ENCODE data around the gene KRT81. TPM values are rescaled to one million over a fixed set of nuclear protein-coding genes. Genes with fewer than 3 reads are reported as not detected.
A peak's percentile ranks its signal among the peaks of the same experiment; 100 is the strongest.
"Not testable (repeated sequence)": the region's sequence is repeated elsewhere in the genome, so short reads cannot be mapped to it uniquely, and the experiment has no call there.

KRT81 gene
- total RNA-seq, 1 donor, result 2.7 TPM

DNA sequence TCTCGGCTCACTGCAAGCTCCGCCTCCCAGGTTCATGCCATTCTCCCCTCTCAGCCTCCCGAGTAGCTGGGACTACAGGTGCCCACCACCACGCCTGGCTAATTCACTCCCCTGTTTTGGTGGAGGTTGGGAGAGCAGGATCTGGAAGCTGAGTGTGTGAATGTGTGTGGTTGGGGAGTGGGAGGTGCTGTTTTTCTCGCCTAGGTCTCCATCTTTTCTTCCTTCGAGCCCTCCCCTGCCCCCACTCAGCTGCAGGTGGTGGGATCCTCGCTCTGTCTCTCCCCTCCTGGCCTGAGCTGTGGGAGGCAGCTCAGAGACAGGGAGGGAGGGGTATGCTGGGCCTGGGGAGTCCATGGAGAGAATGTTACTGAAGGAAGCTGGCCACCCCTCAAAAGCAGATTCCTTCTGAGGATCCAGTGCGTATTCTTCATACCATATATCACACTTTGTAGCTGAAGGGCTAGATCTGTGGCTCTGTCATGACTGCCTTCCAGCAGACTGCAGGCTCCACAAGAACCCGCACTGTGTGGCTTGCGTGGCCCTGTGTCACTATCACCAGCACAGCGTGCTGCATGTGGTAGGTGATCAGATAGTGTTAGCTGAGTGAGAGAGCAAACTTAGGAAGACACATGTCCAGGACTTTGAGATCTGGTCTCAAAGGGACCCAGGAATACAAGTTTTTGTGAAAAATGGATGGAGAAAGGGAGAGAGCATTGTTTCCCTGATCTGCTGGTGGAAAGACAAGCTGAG is 27.1 kb upstream of the KRT81 start:
- no peak for DNase-seq (ENCODE audit: low read depth in 2 of 3, low spot score in 2 of 3)

DNA sequence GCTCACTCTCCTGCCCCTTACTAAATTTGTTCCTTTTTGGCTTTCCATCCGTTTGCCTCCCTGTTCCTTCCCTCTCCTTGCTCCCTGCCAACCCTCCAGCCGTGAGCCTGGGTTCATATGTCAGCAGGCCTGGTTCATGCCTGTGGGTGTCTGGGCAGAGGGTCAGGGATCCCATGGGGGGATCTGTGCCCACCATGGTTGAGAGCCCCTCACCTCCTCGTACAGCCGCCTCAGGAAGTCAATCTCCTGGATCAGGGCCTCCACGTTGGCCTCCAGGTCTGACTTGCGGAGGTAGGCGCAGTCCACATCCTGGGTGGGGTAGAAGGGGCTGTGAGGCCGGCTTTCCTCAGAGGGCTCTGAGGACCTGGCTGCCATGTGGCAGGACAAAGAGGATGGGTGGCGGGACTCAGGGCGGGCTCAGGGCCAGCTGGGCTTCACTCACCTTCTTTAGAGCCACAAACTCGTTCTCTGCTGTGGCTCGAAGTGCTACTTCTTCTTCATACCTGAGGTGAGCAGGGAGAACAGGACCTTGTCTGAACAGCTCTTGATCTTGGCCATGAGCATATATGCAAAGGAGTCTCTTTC is 26.2 kb upstream of the KRT81 start:
- DNase-seq (ENCODE audit: low read depth in 2 of 3, low spot score in 2 of 3), result no peak

DNA sequence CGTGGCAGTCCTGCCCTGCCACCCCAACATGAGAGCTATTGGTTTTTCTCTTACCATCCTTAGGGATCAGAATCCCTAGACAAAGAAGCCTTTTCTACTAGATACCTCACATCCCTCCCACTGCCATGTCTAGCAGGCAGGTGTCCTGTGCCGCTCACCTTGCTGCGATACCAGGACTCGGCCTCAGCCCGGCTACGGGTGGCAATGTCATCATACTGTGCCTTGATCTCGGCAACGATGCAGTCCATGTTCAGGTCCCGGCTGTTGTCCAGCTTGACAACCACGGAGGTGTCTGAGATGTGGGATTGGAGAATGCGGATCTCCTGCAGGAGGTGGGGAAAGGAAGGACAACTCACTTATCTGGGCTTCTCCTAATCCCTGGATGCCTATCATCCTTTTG is 25.4 kb upstream of the KRT81 start:
- no peak for DNase-seq (ENCODE audit: low read depth in 2 of 3, low spot score in 2 of 3)

DNA sequence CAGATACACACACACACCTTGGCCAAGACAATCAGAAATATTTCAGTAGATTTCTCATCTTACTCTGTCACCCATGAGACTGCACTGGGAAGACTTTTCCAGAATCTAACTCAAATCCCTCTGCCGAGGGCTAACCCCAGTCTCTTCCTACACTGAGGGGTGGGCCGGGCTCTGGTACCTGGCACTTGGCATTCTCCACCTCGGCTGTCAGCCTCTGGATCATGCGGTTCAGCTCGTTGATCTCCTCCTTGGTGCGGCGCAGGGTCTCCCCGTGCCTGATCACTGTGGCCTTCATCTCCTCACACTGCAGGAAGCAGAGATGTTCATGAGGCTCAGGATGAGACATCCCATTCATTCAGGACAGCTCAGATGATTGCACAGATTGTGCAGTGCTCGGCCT is 25.0 kb upstream of the KRT81 start:
- DNase-seq (ENCODE audit: low read depth in 2 of 3, low spot score in 2 of 3), result no peak

DNA sequence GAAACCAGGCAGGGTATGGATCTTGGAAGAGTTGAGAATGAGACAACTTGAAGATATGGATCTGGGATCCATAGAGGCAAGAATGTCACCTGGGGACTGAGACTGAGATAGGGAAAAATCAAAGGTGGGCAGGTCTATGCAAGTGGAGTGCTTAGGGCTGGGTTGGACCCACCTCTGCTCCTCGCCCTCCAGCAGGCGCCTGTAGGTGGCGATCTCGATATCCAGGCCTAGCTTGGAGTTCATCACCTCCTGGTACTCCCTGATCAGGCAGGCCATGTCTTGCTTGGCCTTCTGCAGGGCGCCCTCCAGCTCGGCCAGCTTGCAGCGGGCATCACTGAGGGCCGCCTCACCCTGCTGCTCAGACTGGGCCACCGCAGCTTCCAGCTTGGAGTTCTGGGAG is 24.4 kb upstream of the KRT81 start:
- peak in 2 of 3 donors; percentile 26 to 54 for DNase-seq (ENCODE audit: low read depth in 2 of 3, low spot score in 2 of 3)

DNA sequence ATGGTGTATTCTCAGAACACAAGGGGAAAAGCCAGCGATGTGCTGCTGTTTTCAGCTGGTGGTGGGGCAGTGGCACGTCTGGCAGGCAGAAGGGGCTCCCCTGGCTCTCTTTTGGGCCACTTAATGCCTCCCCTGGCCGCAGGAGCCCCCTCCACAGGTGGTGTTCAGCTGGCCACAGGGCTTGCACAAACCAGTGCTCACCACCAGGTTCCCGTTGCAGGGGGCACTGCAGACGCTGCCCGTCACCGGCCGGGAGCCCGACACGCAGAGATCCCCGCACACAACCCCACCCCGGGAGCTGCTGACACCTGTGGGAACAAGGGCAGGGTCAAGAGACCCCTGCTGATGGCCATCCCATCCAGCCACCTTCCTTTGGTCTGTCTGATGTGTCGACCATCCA is 23.2 kb upstream of the KRT81 start:
- DNase-seq (ENCODE audit: low read depth in 2 of 3, low spot score in 2 of 3), result no peak

DNA sequence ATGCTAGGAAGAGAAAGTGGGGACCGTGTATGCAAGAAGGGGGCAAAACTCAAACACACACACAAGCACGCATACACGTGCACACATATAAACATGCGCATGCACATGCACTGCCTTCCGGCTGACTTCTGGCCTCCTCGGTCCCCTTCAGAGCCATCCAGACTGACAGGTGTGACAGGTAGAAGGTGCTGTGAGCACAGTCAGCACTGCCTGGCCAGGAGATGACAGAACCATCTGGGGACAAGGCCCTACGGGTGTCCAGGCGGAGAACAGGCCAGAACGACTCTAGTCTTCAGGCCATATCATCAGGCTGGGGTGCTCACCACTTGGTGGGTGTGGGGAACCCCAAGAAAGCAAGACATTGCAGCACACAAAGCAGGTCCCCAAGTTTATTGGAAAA is 22.6 kb upstream of the KRT81 start:
- DNase-seq (ENCODE audit: low read depth in 2 of 3, low spot score in 2 of 3), result no peak

DNA sequence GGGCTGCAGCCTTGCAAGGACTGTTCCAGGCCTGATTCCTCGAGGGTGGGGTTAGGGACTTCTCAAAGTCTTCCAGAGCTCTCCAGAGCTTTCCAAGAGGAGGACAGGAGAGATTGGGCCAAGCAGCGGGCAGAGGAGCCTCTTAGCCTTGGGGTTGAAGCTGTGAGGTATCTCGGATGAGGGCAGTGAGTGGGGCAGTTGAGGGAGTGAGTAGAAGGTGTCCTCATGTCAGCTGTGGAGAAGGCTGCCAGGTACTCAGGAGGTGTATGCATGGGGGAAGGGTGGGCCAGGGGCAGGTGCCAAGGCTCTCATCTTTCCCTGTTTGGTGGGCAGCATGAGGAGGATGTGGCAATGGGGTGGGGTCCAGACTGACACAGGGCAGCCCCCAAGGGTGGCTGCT is 22.1 kb upstream of the KRT81 start:
- no peak for DNase-seq (ENCODE audit: low read depth in 2 of 3, low spot score in 2 of 3)

DNA sequence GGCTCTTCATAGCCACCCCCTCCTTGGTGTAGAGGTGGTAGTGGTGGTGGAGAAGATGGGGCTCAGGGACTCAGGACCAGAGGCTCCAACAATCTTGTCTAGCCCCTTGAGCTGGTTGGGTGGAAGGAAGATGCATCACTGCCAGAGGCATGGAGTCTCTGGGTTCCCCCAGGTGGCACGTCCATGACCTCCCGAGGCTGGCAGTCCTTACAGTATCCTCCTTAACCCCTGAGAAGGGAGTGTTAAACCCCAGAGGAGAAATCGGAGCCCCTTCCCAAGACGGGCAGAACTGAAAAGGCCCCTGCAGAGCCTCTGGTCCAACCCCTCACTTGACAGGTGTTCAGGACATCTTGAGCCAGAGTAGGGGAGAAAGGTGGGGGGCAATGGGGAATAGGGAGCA is 20.8 kb upstream of the KRT81 start:
- DNase-seq (ENCODE audit: low read depth in 2 of 3, low spot score in 2 of 3), result no peak

DNA sequence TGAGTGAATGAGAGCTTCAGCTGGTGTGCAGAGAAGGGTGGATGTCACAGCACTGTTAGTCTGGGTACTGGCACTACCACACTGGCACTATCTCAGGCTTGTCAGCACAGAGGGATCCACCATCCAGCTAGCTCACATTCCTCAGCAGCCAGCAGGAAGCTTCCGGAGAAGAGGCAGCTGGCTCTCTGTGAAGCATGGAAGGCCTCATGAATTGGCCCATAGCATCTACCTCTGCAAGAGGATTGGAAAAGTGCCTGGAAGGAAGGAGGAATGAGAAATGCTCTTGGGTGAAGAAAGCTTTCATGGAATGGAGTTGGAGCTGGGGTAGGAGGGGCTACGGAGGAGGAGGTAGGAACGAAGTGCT is 19.9 kb upstream of the KRT81 start:
- no peak for DNase-seq (ENCODE audit: low read depth in 2 of 3, low spot score in 2 of 3)

DNA sequence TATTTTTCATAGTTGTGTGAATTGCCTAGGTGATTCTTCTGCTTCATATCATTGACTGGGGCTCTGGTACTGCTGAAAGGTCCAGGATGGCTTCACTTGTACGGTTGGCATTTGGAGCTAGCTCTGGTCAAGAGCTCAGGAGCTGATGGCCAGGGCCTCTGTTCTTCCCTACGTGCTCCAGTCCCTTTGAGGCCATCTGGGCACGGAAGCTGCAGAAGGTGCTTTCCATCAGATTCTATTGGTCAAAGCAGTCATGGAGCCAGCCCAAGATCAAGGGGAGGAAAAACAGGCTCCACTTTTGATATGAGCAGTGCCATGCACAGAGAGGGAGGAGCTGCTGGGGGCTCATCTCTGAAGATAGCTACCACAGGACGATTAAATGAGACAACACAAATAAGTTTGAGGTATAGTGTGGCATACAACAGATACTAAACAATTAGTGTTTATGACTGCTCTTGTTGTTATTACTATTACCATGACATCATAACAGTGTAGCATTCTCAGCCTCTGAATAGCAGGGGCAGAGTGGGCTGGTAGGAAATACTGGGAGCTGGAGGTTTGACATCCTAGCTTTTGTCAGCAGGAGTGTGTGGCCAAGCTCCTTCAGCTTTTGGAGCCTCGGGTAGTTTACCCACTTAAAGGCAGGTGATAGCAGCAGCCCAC is 19.4 kb upstream of the KRT81 start:
- DNase-seq (ENCODE audit: low read depth in 2 of 3, low spot score in 2 of 3), result no peak

DNA sequence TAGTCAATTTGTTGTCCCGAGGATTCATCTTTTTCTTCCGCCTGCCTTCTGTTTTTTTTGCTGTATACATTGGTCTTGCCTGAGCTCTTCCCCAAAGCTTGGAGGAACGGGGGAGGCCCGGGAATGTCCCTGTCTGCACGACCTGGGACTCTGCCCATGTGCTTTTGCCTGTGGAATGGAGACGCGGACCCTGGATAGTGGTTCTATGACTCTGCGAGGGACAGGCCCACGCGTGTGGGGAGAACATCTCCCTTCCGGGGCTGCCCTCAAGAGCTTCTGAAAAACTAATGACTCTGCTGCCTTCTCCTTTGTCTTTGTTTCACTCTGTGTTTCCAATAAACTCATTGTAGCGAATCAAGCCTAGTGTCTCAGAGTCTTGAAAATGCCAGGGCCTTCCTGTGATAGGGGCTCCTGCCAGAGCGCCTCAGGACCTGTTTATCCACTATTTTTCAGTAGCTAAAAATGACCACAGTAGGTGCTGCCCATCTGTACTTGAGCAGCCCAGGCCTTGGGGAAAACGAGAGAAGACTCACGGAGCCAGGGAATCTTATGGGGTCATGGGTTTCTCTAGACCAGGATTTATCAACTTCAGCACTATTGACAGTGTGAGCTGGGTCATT is 17.6 kb upstream of the KRT81 start:
- DNase-seq (ENCODE audit: low read depth in 2 of 3, low spot score in 2 of 3), result no peak

DNA sequence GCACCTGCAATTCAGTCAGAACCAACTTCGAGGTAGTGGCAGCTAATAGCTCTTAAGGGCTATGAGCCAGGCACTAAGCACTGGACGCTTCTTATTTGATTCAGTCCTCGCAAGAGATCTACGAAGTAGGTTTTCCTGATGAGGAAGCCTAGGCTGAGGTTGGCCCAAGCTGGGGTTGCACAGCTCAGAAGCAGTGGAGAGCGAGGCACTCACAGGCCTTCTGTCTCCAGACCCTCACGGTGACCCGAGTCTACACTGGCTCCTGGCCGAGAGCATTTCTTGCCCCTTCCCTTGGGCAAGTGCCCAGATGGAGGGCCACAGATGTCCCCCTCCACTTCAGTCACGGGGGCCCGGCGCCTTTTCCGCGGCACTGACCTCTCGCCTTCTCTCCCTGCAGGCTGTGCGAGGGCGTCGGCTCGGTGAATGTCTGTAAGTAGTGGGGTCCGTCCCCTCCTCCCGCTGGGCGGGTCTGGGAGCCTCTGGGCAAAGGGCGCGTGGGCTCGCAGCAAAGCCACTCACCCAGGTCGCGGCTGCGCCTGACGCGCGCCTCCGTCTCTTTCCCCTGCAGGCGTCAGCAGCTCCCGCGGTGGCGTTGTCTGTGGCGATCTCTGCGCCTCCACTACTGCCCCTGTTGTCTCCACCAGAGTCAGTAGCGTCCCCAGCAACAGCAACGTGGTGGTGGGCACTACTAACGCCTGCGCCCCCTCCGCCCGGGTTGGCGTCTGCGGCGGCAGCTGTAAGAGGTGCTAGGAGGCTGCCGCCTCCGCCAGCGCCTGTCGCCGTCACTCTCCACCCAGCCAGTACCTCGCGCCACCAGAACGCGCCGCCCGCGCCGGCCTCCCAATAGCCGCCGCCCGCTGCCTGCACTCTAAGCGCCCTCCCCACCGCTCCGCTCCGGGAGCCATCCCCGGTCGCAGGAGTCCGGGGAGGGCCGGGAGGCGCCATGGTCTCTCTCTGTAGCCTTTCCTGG is 16.8 kb upstream of the KRT81 start:
- DNase-seq (ENCODE audit: low read depth in 2 of 3, low spot score in 2 of 3), result peak in 2 of 3 donors; percentile 60 to 69

DNA sequence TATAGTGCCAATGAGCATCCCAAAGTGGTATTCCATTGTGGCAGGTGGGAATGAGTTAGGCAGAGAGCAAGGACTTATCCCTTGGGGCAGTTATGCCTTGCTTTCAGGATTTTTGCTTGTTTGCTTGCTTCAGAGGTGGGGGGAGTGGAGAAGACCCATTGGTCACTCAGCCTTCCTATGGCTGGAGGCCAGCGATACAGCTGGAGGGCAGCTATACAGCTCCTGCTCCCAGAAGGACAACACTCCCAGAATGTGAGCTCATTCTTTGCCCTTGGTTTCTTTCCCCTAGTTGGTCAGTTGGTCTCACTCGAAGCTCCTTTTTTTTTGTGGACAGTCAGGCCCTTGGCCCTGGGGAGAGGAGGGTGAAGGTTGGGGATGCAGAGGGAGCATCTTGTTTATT is 15.4 kb upstream of the KRT81 start:
- no peak for DNase-seq (ENCODE audit: low read depth in 2 of 3, low spot score in 2 of 3)

DNA sequence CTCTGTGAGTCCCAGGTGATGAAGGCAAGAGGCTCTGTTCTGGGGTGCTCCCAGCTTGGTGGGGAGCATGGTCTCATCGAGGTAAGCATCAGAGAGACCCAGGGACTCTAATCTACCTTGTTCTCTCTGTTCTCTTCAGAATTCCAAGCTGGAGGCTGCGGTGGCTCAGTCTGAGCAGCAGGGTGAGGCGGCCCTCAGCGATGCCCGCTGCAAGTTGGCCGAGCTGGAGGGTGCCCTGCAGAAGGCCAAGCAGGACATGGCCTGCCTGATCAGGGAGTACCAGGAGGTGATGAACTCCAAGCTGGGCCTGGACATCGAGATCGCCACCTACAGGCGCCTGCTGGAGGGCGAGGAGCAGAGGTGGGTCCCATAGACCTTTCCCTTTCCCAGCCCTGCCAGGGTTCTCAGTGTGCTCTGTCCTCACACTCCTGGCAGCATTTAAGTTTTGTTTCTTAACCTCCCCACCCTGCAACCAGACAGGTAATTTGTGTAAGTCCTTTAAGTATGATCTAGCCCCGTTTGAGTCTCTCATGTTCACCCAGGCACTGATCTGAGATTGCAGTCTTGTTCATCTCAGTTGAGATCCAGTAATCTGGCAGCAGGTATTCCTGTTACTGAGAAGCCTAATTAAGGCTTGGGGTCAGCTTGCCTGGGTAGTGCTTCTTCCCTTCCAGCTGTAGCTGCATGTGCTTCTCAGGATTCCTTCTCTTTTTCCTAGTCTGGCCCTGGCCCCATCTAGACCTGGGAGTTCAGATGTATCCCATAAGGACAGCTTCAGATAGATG is 14.8 kb upstream of the KRT81 start:
- DNase-seq (ENCODE audit: low read depth in 2 of 3, low spot score in 2 of 3), result no peak

DNA sequence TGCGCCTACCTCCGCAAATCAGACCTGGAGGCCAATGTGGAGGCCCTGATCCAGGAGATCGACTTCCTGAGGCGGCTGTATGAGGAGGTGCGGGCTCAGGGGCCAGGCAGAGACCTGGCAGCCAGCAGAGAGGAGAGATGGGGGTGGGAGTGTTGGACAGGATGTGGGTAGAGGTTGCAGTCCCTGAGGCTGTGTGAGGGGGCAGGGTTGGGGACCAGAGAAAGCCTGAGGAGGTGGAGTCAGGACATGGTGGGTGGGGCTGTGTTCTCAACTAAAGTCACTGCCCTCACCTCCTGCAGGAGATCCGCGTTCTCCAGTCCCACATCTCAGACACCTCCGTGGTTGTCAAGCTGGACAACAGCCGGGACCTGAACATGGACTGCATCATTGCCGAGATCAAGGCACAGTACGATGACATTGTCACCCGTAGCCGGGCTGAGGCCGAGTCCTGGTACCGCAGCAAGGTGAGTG is 13.6 kb upstream of the KRT81 start:
- peak in 2 of 3 donors; percentile 18 to 47 for DNase-seq (ENCODE audit: low read depth in 2 of 3, low spot score in 2 of 3)

DNA sequence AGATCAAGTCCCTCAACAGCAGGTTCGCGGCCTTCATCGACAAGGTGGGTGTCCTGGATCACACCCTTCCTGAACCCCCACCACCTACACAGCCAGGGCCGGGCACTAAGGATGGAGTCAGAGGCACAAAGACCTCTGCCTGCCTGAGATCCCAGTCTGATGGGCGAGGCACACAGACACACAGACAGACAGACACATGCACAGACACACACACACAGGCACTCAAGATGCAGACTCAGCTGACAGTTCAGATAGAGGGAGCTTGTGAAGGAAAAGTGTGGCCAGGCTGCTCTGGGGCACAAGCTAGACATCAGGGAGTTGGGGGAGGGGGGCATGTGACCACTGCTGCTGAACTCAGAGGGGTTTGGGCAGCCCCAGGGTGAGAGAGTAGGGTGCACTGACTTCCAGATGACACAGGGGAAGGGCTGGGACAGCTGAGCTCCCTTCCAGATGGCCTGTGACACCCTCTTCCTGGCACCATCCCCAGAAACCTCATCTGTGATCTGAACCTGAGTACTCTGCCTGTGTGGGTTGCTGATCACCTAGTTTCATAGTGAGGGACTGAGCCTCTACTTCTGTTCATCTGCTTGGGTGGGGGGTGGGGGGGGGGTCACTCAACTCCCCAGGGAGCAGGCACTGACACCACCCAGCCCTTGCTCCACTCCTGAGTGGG is 11.0 kb upstream of the KRT81 start:
- DNase-seq (ENCODE audit: low read depth in 2 of 3, low spot score in 2 of 3), result not testable (repeated sequence)

DNA sequence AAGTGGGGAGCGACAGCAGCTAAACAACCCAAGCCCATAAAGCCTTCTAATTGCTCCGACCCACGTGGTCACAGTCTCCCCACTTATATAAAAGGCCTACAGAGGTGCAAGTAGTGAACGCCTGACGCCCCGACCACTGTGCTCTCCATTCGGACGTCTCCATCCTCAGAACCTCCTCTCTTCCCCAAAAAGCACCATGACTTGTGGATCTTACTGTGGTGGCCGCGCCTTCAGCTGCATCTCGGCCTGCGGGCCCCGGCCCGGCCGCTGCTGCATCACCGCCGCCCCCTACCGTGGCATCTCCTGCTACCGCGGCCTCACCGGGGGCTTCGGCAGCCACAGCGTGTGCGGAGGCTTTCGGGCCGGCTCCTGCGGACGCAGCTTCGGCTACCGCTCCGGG is 10.4 kb upstream of the KRT81 start:
- not testable (repeated sequence) for DNase-seq (ENCODE audit: low read depth in 2 of 3, low spot score in 2 of 3)
